AG10803 (cell line): ENCODE measurements around the gene NEDD4L.

Experiments
- DNase-seq: peaks from one replicate; pipeline ENCODE4 v3.0.0; 2010; ENCODE audit warnings: low read depth
- H3K4me3 ChIP-seq: 2 replicates; pipeline ENCODE4 v1.5.1; 2011; ENCODE audit warnings: mild to moderate bottlenecking, low read length, control low read depth
- CTCF ChIP-seq: conservative IDR thresholded peaks from 2 replicates; pipeline ENCODE4 v1.5.1; 2011; ENCODE audit warnings: mild to moderate bottlenecking, low read length, control low read depth, inconsistent platforms

Gene NEDD4L

DNA sequence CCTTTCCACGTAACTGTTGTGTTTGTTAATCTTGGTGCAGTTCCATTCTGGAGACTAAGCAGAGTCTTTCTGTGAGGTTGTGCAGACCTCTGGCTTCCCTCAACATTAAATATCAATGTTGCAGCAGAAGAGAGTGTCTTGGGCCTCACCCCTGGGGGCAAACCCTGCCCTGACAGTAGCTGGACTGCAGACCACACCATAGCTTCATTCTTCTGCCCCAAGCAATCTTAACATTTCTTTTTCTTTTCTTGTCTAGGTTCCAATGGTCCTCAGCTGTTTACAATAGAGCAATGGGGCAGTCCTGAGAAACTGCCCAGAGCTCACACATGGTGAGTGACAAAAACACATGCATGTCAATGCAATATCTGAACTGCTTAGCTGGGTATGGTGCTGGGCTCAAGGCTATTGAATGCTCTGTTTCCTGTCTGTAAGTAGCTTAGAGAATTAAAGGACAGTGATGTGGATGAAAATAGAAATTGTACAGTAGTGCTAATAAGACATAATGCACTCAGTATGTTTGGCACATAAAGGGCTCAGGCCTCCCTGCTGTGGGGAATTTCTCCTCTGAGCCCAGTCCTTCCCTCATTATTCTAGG is 347.3 kb downstream of the NEDD4L start:
- peak; percentile 26 for DNase-seq
- no peak for TF ChIP-seq CTCF
- no peak overlapping the region for H3K4me3 ChIP-seq

DNA sequence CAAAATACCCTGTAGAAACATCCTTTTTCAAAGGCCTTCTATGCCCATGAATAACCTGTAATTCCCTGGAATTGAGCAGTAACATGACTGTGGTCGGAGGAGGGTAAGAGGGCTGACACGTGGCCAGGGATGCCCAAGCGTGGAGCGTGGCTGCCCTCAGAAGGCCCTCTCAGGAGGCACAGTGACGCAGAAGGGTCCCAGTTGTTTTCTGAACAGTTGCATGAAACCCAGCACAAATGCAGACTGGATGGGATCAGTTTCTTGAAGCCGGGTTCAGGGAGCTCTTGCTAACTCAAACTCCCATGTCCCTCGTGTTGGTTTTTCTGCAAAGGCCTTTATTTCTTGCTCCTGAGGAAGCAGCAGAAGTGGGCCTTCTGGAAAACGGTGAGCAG is 347.9 kb downstream of the NEDD4L start:
- H3K4me3 ChIP-seq: no peak overlapping the region
- DNase-seq: peak; percentile 6
- TF ChIP-seq CTCF: 0 out of 2 replicates have a peak, but pooled peaks have one; percentile 2

DNA sequence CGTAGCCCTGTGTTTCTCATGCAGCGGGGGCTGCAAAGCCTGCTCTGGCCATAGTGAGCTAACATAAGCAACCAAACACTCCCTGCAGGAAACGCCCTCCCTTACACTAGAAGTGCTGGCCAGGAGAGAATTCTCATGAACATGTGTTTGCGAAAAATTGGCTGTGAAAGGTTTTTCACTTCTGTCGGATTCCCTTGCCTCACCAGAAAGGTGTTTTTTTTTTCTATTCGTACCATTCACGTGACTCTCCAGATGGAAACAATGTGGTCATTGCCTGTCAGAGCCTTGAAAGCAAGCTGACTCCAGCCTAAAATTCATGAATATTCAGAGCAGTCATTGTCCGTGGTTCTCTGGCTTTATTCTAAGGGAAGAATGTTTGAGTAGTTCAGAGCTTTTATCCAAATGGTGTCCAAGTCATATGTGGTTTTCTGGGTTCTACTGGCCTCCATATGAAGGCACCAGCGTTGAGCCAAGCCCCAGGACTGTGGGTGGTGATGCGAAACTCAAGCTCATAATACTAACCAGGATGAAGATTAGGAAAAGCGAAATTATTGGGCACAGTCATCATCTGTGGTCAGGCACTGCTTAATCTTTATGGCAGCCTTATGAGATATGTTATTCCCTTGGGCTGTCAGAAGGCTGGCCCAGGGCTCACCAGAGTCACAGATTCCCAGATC is 348.4 kb downstream of the NEDD4L start:
- no peak overlapping the region for H3K4me3 ChIP-seq
- DNase-seq: peak; percentile 72
- TF ChIP-seq CTCF: no peak

GRCh38 chr18:58393295-58393694 is 349.3 kb downstream of the NEDD4L start:
- H3K4me3 ChIP-seq: no peak overlapping the region
- TF ChIP-seq CTCF: no peak
- DNase-seq: no peak

GRCh38 chr18:58394046-58394445 is 350.0 kb downstream of the NEDD4L start:
- TF ChIP-seq CTCF: no peak
- peak; percentile 13 for DNase-seq
- H3K4me3 ChIP-seq: no peak overlapping the region

- no peak for TF ChIP-seq CTCF
- no peak overlapping the region for H3K4me3 ChIP-seq
- DNase-seq: peak; percentile 53
Observed at GRCh38 chr18:58394602-58395425, 350.8 kb downstream of the NEDD4L start.
